Skin epidermis (tissue), 12 donors: ENCODE measurements around the gene SMTNL1.
A peak's percentile ranks its signal among the peaks of the same experiment; 100 is the strongest.
"Not testable (repeated sequence)": the region's sequence is repeated elsewhere in the genome, so short reads cannot be mapped to it uniquely, and the experiment has no call there.

Experiments used
- H3K27ac ChIP-seq, 21 experiments: fragments of 200-600 bp; sonication (generic) in 11 of 21; one replicate each; pipeline ENCODE4 v1.5.0; 2020; ENCODE audit warnings: mild to moderate bottlenecking in 3 of 21, inconsistent platforms in 2 of 21, moderate library complexity in 2 of 21
- H3K4me3 ChIP-seq, 7 experiments: fragments of 200-600 bp; sonication (generic) in 2 of 7; one replicate each; pipeline ENCODE4 v1.5.0; 2020; ENCODE audit warnings: inconsistent platforms in 2 of 7, mild to moderate bottlenecking in 2 of 7, moderate library complexity in 1 of 7

Gene SMTNL1

DNA sequence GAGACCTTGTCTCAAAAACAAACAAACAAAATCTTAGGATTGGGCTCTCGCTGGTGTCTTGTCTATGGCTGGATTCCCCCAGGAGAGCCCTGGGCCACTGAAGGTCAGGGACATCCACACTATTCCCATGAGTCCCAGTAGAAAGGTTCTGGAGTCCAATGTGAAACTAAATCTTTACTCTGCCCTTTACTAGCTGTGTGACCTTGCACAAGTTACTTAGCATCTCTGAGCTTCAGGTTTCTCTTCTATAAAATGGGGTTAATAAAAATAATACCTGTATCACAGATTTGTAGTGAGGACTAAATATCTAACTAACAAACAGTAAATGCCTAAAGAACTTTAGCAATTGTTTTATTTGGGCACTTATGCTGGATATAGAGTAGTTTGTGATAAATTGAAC is 30.9 kb upstream of the SMTNL1 start:
- H3K4me3 ChIP-seq, result no peak overlapping the region
- H3K27ac ChIP-seq, result no peak overlapping the region

- Histone ChIP-seq H3K4me3 (no peak overlapping the region), H3K27ac (no peak overlapping the region)
These were observed 28.8 kb upstream of the SMTNL1 start for GRCh38 chr11:57508341-57509170.

DNA sequence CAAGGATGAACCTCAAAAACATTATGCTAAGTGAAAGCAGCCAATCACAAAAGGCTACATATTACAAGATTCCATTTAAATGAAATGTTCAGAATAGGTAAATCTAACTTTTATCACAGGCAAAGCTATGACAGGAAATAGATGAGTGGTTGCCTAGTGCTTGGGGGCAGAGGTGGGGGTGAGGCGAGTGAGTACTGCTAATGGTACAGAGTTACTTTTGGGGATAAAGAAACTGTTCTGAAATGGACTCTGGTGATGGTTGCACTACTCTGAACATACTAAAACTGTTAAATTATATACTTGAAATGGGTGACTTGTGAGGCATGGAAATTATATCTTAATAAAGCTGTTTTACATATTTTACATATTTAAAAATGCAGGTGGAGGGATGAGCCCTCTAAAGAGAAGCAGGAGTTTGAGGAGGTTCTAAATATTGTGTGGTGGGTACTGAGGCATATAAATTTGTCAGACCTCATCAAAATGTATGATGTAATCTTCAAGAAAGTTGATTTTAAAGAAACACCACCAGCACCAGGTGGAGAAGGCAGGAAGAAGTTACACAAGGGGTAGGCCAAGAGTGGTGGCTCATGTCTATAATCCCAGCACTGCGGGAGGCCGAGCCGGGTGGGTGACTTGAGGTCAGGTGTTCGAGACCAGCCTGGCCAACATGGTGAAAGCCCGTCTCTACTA is 25.5 kb upstream of the SMTNL1 start:
- no peak overlapping the region for H3K4me3 ChIP-seq
- H3K27ac ChIP-seq, result no peak overlapping the region

DNA sequence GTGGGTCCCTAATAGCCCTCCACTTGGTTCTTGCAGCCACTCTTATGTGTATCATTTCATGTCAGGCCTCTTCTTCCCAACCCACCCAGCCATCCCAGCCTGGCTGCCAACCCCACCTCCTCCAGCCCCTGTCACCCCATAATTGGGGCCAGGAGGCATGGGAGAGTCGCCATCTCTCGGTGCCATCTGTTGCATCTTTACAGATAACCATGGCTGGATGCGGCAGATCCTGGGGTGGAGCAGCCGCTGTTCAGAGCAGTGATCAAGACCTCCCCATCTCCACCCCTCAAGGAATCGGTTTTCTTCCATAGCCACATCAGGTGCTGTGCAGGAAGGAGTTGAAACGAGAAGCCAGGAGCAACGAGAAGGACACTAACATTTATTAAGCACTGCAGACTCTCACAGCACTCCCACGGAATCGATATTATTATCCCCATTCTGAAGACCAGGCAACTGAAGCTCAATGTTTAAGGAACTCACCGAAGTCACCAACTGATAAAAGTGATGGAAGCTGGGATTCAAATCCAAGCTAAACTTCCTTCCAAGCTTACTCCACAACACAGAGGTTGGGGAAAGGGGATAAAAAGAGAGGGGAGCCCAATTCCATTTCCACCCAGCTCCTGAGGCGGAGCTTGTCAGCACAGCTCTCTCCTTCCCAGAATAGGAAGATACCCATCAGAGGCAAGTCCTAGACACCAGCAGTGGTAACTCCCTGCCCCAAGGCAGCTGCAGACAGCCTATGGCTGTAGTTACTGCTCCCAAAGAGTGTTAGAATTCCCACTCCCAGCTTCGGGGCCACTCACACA is 24.5 kb upstream of the SMTNL1 start:
- Histone ChIP-seq H3K27ac (peak overlapping the region in 7 of 21 experiments; percentile 2 to 82 (median 64)), H3K4me3 (no peak overlapping the region)

GRCh38 chr11:57513452-57513795 is 24.0 kb upstream of the SMTNL1 start:
- H3K27ac ChIP-seq, result peak overlapping the region in 8 of 21 experiments; percentile 2 to 82 (median 48)
- peak overlapping the region in 1 of 7 experiments; percentile 56 for H3K4me3 ChIP-seq

- peak overlapping the region; percentile 56 to 76 (median 73) for H3K4me3 ChIP-seq
- H3K27ac ChIP-seq, result peak overlapping the region in 16 of 21 experiments; percentile 32 to 82 (median 64)
These were observed 23.4 kb upstream of the SMTNL1 start for GRCh38 chr11:57513911-57514537.

GRCh38 chr11:57514538-57515331 is 22.7 kb upstream of the SMTNL1 start:
- Histone ChIP-seq H3K4me3 (peak overlapping the region; percentile 56 to 76 (median 73)), H3K27ac (peak overlapping the region in 19 of 21 experiments; percentile 3 to 82 (median 64))

- peak within 1 kb of the TSS in 19 of 21 experiments; percentile 3 to 82 (median 64) for H3K27ac ChIP-seq
- peak within 1 kb of the TSS; percentile 56 to 76 (median 73) for H3K4me3 ChIP-seq
These were observed 21.9 kb upstream of the SMTNL1 start, which contains the start of gene SLC43A1 for GRCh38 chr11:57515332-57516060. Gene SLC43A1, minus strand, starts transcription at chr11:57515702. Its CDS starts 1,591 bp downstream, at chr11:57514111.

- H3K4me3 ChIP-seq, result peak overlapping the region; percentile 56 to 76 (median 73)
- H3K27ac ChIP-seq, result peak overlapping the region in 8 of 21 experiments; percentile 36 to 82 (median 68)
These were observed 21.3 kb upstream of the SMTNL1 start for GRCh38 chr11:57516061-57516443.

GRCh38 chr11:57521116-57521515 is 16.3 kb upstream of the SMTNL1 start:
- Histone ChIP-seq H3K27ac (no peak overlapping the region), H3K4me3 (no peak overlapping the region)

GRCh38 chr11:57523419-57523818 is 14.0 kb upstream of the SMTNL1 start:
- H3K4me3 ChIP-seq, result no peak overlapping the region
- no peak overlapping the region for H3K27ac ChIP-seq

GRCh38 chr11:57527056-57527631 is 10.3 kb upstream of the SMTNL1 start:
- no peak overlapping the region for H3K27ac ChIP-seq
- no peak overlapping the region for H3K4me3 ChIP-seq

GRCh38 chr11:57529012-57529411 is 8.4 kb upstream of the SMTNL1 start:
- no peak overlapping the region for H3K27ac ChIP-seq

DNA sequence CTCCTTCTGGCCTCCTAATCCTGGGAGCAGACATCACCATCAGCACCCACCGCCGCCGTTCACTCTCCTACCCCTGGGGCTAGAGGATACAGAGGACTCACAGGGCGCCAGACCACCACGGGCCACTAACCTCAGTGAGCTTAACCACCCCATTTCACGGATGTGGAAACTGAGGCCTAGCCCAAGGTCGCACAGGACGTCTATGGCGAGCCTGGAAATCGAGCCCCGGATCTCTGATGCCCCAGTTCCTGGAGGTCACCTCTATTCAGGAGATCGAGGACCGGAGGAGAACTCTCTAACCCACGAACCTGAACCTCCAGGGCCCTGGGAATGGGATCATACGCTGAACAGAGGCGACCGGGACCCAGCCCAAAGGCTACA is 7.2 kb upstream of the SMTNL1 start:
- peak overlapping the region in 20 of 21 experiments; percentile 50 to 87 (median 78) for H3K27ac ChIP-seq
- H3K4me3 ChIP-seq, result peak overlapping the region; percentile 61 to 92 (median 78)

More at GRCh38 chr11:57529012-57529411, 8.4 kb upstream of the SMTNL1 start:
- no peak overlapping the region for H3K4me3 ChIP-seq

GRCh38 chr11:57530596-57531507 is 6.5 kb upstream of the SMTNL1 start, which contains the start of gene TIMM10:
Gene TIMM10, minus strand, starts transcription at chr11:57530754. Its CDS starts 565 bp downstream, at chr11:57530189.
- peak within 1 kb of the TSS in 20 of 21 experiments; percentile 50 to 87 (median 78) for H3K27ac ChIP-seq
- peak within 1 kb of the TSS; percentile 61 to 92 (median 78) for H3K4me3 ChIP-seq

DNA sequence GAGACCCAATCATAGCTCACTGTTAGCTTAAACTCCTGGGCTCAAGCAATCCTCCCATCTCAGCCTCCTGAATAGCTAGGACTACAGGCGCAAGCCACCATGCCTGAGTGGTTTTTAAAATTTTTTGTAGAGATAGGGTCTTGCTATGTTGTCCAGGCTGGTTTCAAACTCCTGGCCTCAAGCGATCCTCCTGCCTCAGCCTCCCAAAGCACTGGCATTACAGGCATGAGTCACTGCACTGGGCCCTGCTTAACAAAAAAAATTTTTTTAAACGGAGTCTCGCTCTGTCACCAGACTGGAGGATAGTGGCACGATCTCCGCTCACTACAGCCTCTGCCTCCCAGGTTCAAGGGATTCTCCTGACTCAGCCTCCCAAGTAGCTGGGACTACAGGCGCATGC is 2.9 kb upstream of the SMTNL1 start:
- not testable (repeated sequence) for H3K27ac ChIP-seq, H3K4me3 ChIP-seq
